DOHH2 (cell line): ENCODE data around the gene RNF149.

Experiments
- H3F3A ChIP-seq: fragments of 200-600 bp; sonication (generic), shearing (Covaris generic); 2 replicates; pipeline ENCODE4 v1.6.0; 2016; ENCODE audit warnings: antibody characterized with exemption, mild to moderate bottlenecking; ENCODE audit not compliant: control insufficient read depth, insufficient read depth
- H3K27ac ChIP-seq: fragments of 200-600 bp; sonication (generic); 2 replicates; pipeline ENCODE4 v1.5.1; 2014; ENCODE audit warnings: low read depth, mild to moderate bottlenecking, low read length, moderate library complexity
- H3K27me3 ChIP-seq: fragments of 200-600 bp; sonication (generic); 2 replicates; pipeline ENCODE4 v1.6.1; 2014; ENCODE audit warnings: mild to moderate bottlenecking, low read length, mixed read lengths; ENCODE audit not compliant: control insufficient read depth
- H3K36me3 ChIP-seq: fragments of 200-600 bp; sonication (generic); 2 replicates; pipeline ENCODE4 v1.6.1; 2014; ENCODE audit warnings: mild to moderate bottlenecking, low read length, moderate library complexity, mixed read lengths; ENCODE audit not compliant: control insufficient read depth
- H3K4me1 ChIP-seq: fragments of 200-600 bp; sonication (generic); 2 replicates; pipeline ENCODE4 v1.6.1; 2014; ENCODE audit warnings: mild to moderate bottlenecking, low read length, mixed read lengths; ENCODE audit not compliant: control insufficient read depth
- H3K4me2 ChIP-seq: fragments of 200-600 bp; sonication (generic); 2 replicates; pipeline ENCODE4 v1.6.0; 2014; ENCODE audit warnings: mild to moderate bottlenecking, low read length, moderate library complexity
- H3K4me3 ChIP-seq: fragments of 200-600 bp; sonication (generic); 2 replicates; pipeline ENCODE4 v1.5.1; 2014; ENCODE audit warnings: mild to moderate bottlenecking, low read length, mixed read lengths
- H3K79me2 ChIP-seq: fragments of 200-600 bp; sonication (generic); 2 replicates; pipeline ENCODE4 v1.6.1; 2014; ENCODE audit warnings: mild to moderate bottlenecking, low read length, mixed read lengths; ENCODE audit not compliant: control insufficient read depth
- H3K9me2 ChIP-seq: fragments of 200-600 bp; sonication (generic); replicated peaks from 2 replicates; pipeline ENCODE4 v1.6.1; 2014; ENCODE audit warnings: mild to moderate bottlenecking, low read length, mixed read lengths; ENCODE audit not compliant: control insufficient read depth
- H3K9me3 ChIP-seq: fragments of 200-600 bp; sonication (generic); 2 replicates; pipeline ENCODE4 v1.6.1; 2014; ENCODE audit warnings: antibody characterized with exemption, low read length, mixed read lengths; ENCODE audit not compliant: control insufficient read depth, insufficient read depth
- H4K20me1 ChIP-seq: fragments of 200-600 bp; sonication (generic); 2 replicates; pipeline ENCODE4 v1.6.0; 2014; ENCODE audit warnings: low read depth, mild to moderate bottlenecking, antibody characterized with exemption, low read length, moderate library complexity; ENCODE audit not compliant: control insufficient read depth, insufficient read depth
- EZH2phosphoT487 ChIP-seq: fragments of 200-600 bp; sonication (generic); IDR thresholded peaks from 2 replicates; pipeline ENCODE4 v1.6.1; 2017; ENCODE audit warnings: borderline replicate concordance, mild to moderate bottlenecking, antibody characterized with exemption, low read length, moderate library complexity, mixed read lengths
- TF ChIP-seq, protein P1 (sequence below): fragments of 200-600 bp; sonication (generic); IDR thresholded peaks from one replicate; pipeline ENCODE4 v1.5.1; 2014; ENCODE audit warnings: antibody characterized with exemption, mild to moderate bottlenecking, low read depth, low read length; ENCODE audit not compliant: poor library complexity, severe bottlenecking

The RNF149 gene

DNA sequence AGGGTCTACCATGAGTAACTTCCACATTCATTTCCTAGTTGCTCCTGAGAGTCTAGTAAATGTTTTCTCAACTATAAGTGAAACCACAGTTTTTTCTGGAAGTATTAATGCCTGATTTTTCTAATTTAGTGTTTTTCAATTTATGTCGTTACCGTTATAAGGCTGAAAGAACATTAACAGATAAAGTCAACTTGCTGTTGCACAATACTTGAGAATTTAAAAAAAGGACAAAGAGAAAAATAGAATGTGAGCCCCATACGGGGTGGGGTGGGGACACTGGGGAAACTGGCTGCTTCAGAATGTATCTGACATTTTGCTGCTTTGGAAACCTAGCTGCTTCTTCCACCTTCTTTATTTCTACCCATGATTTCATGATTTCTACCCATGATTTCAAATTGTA lies 29.6 kb downstream of the RNF149 start:
- TF ChIP-seq EZH2phosphoT487: no peak
- TF ChIP-seq, protein P1, sequence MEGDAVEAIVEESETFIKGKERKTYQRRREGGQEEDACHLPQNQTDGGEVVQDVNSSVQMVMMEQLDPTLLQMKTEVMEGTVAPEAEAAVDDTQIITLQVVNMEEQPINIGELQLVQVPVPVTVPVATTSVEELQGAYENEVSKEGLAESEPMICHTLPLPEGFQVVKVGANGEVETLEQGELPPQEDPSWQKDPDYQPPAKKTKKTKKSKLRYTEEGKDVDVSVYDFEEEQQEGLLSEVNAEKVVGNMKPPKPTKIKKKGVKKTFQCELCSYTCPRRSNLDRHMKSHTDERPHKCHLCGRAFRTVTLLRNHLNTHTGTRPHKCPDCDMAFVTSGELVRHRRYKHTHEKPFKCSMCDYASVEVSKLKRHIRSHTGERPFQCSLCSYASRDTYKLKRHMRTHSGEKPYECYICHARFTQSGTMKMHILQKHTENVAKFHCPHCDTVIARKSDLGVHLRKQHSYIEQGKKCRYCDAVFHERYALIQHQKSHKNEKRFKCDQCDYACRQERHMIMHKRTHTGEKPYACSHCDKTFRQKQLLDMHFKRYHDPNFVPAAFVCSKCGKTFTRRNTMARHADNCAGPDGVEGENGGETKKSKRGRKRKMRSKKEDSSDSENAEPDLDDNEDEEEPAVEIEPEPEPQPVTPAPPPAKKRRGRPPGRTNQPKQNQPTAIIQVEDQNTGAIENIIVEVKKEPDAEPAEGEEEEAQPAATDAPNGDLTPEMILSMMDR: no peak
- no peaks in the 10 kb centered on the region for H3K9me2 ChIP-seq
- H3K4me3 ChIP-seq: no peak overlapping the region
- H3K36me3 ChIP-seq: peaks cover 35% of the 10 kb centered on the region
- H3F3A ChIP-seq: no peaks in the 10 kb centered on the region
- H3K27ac ChIP-seq: no peak overlapping the region
- H3K4me1 ChIP-seq: peaks cover 3% of the 10 kb centered on the region; the same call in 1 of the 2 replicates
- no peak overlapping the region for H3K4me2 ChIP-seq
- H4K20me1 ChIP-seq: no peaks in the 10 kb centered on the region
- no peaks in the 10 kb centered on the region for H3K9me3 ChIP-seq
- H3K27me3 ChIP-seq: no peaks in the 10 kb centered on the region
- H3K79me2 ChIP-seq: no peaks in the 10 kb centered on the region

DNA sequence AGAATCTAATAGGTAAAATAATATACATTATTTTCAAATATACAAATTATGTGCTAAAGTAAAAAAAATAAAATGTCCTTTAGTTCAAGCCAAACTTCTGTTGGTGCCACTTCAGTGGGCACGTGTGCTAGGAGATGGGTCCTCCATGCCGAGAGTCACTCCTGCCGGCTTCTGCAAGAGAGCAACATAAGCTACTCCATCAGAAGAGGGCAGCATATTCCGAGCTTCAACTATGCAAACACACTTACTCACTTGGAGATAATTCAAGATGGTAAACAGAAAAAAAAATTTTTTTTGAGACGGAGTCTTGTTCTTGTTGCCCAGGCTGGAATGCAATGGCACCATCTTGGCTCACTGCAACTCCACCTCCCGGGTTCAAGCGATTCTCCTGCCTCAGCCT lies 31.4 kb downstream of the RNF149 start:
- Histone ChIP-seq H3F3A (peaks cover 4% of the 10 kb centered on the region; the same call in 1 of the 2 replicates), H3K4me2 (no peak overlapping the region), H3K4me3 (no peak overlapping the region), H3K4me1 (peaks cover 3% of the 10 kb centered on the region; the same call in 1 of the 2 replicates), H3K79me2 (no peaks in the 10 kb centered on the region), H4K20me1 (no peaks in the 10 kb centered on the region), H3K9me2 (no peaks in the 10 kb centered on the region), H3K27ac (no peak overlapping the region), H3K9me3 (no peaks in the 10 kb centered on the region), H3K27me3 (no peaks in the 10 kb centered on the region), H3K36me3 (peaks cover 36% of the 10 kb centered on the region)
- TF ChIP-seq, protein P1: no peak
- TF ChIP-seq EZH2phosphoT487: no peak

DNA sequence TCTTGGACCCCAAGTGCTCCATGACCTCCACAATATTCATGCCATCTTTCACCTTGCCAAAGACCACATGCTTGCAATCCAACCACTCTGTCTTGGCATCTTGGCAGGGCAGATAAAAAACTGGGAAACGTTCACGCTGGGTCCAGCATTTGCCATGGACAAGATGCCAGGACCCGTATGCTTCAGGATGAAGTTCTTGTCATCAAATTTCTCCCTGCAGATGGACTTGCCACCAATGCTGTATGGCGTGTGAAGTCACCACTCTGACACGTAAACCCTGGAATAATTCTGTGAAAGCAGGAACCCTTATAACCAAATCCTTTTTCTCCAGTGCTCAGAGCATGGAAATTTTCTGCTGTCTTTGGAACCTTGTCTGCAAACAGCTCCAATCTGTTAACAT lies 34.4 kb downstream of the RNF149 start:
- Histone ChIP-seq H3F3A (peaks cover 15% of the 10 kb centered on the region; the same call in 1 of the 2 replicates), H3K27ac (no peak overlapping the region), H3K4me1 (peaks cover 3% of the 10 kb centered on the region; the same call in 1 of the 2 replicates), H3K9me3 (no peaks in the 10 kb centered on the region), H3K79me2 (no peaks in the 10 kb centered on the region), H4K20me1 (no peaks in the 10 kb centered on the region), H3K4me3 (no peak overlapping the region), H3K9me2 (no peaks in the 10 kb centered on the region), H3K27me3 (no peaks in the 10 kb centered on the region), H3K36me3 (peaks cover 44% of the 10 kb centered on the region), H3K4me2 (no peak overlapping the region)
- no peak for TF ChIP-seq EZH2phosphoT487
- TF ChIP-seq, protein P1: no peak

DNA sequence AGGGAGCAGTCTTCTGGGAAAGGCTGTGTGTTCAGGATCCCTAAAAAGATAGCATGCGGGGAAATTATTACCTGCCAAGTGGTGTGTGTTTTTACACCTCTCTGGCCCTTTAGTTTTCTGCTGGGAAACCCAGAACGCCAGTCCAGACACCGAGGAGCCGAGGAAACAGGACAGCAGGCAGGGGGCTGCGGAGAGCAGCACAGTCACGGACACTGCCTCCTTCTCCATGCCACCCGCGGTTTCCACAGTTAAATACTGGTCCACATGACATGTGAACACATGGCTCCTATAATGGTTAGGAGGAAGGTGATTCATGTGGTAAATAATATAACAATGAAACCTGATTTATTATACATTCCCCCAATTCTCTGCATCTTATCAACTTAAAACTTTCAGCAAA lies 35.4 kb downstream of the RNF149 start:
- H3K27ac ChIP-seq: no peak overlapping the region
- TF ChIP-seq EZH2phosphoT487: no peak
- TF ChIP-seq, protein P1: no peak
- H3K27me3 ChIP-seq: no peaks in the 10 kb centered on the region
- no peaks in the 10 kb centered on the region for H3K9me3 ChIP-seq
- peaks cover 15% of the 10 kb centered on the region; the same call in 1 of the 2 replicates for H3F3A ChIP-seq
- peaks cover under 1% of the 10 kb centered on the region; the same call in 1 of the 2 replicates for H3K4me1 ChIP-seq
- H3K9me2 ChIP-seq: no peaks in the 10 kb centered on the region
- no peak overlapping the region for H3K4me3 ChIP-seq
- peaks cover 51% of the 10 kb centered on the region for H3K36me3 ChIP-seq
- H4K20me1 ChIP-seq: no peaks in the 10 kb centered on the region
- no peak overlapping the region for H3K4me2 ChIP-seq
- no peaks in the 10 kb centered on the region for H3K79me2 ChIP-seq
